SK-N-SH treated with all-trans-retinoic acid at 6 μM for 48 hours (cell line): ENCODE data around the gene PLEKHA4.

Experiments
- ARNTL ChIP-seq: fragments of 450-650 bp; formaldehyde crosslinking; IDR thresholded peaks from 2 replicates; pipeline ENCODE4 v1.5.0; 2020; ENCODE audit warnings: low read depth, mild to moderate bottlenecking, moderate library complexity, borderline replicate concordance
- CSRNP3 ChIP-seq: fragments of 250-450 bp; sonication (Bioruptor Pico); IDR thresholded peaks from 2 replicates; pipeline ENCODE4 v1.5.1; 2021; ENCODE audit warnings: mild to moderate bottlenecking, moderate library complexity
- GLIS3 ChIP-seq: fragments of 250-450 bp; sonication (Bioruptor Pico); IDR thresholded peaks from 2 replicates; pipeline ENCODE4 v1.5.0; 2020; ENCODE audit warnings: mild to moderate bottlenecking, moderate library complexity
- ISL1 ChIP-seq: fragments of 250-450 bp; sonication (Bioruptor Pico); IDR thresholded peaks from 2 replicates; pipeline ENCODE4 v2.1.2; 2022; ENCODE audit warnings: mild to moderate bottlenecking, moderate library complexity
- PATZ1 ChIP-seq: fragments of 250-450 bp; sonication (Bioruptor Pico); IDR thresholded peaks from 2 replicates; pipeline ENCODE4 v1.8.0; 2020; ENCODE audit warnings: mild to moderate bottlenecking, moderate library complexity, borderline replicate concordance
- PPARA ChIP-seq: fragments of 250-450 bp; sonication (Bioruptor Pico); IDR thresholded peaks from 2 replicates; pipeline ENCODE4 v1.5.0; 2020; ENCODE audit warnings: mild to moderate bottlenecking, borderline replicate concordance
- RARB ChIP-seq: fragments of 250-450 bp; sonication (Bioruptor Pico); IDR thresholded peaks from 2 replicates; pipeline ENCODE4 v1.8.0; 2021; ENCODE audit warnings: mild to moderate bottlenecking, moderate library complexity
- ZC3H10 ChIP-seq: fragments of 250-450 bp; sonication (Bioruptor Pico); IDR thresholded peaks from 2 replicates; pipeline ENCODE4 v1.5.1; 2021; ENCODE audit warnings: mild to moderate bottlenecking, moderate library complexity
- ZFP30 ChIP-seq: fragments of 450-650 bp; formaldehyde crosslinking; IDR thresholded peaks from 2 replicates; pipeline ENCODE4 v1.5.0; 2022; ENCODE audit warnings: mild to moderate bottlenecking, moderate library complexity
- TF ChIP-seq, protein P1 (sequence below): fragments of 250-450 bp; sonication (Bioruptor Pico); IDR thresholded peaks from 2 replicates; pipeline ENCODE4 v1.5.1; 2020; ENCODE audit warnings: low read depth, mild to moderate bottlenecking, moderate library complexity

DNA sequence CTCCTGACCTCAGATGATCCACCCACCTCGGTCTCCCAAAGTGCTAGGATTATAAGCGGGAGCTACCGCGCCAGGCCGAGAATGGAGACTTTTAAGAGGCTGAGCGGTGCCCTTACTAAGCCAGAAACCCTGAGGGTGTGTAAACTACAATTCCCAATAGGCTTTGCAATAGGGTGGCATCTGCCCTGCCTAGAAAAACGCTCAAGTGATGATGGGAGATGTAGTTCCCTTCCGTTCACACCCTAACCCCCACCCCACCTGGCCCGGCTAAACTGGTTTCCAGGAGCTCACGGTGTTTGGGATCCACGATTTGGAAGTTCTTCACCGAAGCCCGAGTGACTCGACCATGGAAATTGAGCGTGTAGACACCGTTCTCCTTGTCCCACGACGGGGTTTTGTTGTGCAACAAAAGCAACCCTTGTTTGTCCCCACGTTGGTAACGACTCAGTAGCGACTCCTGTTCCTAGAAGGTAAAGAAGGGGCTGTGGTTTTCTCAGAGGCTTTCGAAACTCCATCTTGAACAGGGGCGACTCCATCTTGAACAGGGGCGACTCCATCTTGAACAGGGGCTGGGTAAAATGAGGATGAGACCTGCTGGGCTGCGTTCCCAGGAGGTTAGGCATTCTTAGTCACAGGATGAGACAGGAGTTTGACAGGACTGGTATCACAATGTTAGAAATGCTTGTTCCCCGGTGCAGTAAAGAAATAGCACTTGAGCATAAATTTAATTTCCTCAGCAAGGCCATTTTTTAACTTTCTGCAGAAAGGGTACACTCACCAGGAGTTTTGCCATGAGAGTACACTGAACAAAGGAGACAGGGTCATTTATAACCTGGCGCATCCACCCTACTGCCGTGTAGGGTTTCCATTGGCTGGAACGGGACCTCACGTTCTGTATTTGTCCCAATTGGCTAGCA, 13.6 kb upstream of the PLEKHA4 start:
- TF ChIP-seq GLIS3 (CRISPR knock-in tag) = no peak
- TF ChIP-seq PATZ1 (CRISPR knock-in tag) = no peak
- no peak for TF ChIP-seq CSRNP3 (CRISPR knock-in tag)
- no peak for TF ChIP-seq PPARA (CRISPR knock-in tag)
- no peak for TF ChIP-seq RARB (CRISPR knock-in tag)
- no peak for TF ChIP-seq ZC3H10
- no peak for TF ChIP-seq ISL1
- TF ChIP-seq, protein P1, sequence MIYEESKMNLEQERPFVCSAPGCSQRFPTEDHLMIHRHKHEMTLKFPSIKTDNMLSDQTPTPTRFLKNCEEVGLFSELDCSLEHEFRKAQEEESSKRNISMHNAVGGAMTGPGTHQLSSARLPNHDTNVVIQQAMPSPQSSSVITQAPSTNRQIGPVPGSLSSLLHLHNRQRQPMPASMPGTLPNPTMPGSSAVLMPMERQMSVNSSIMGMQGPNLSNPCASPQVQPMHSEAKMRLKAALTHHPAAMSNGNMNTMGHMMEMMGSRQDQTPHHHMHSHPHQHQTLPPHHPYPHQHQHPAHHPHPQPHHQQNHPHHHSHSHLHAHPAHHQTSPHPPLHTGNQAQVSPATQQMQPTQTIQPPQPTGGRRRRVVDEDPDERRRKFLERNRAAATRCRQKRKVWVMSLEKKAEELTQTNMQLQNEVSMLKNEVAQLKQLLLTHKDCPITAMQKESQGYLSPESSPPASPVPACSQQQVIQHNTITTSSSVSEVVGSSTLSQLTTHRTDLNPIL (CRISPR knock-in tag) = no peak
- TF ChIP-seq ARNTL (CRISPR knock-in tag) = no peak
- TF ChIP-seq ZFP30 (CRISPR knock-in tag) = no peak
